ENCODE data around the gene MADCAM1. TPM values are rescaled to one million over a fixed set of nuclear protein-coding genes. Genes with fewer than 3 reads are reported as not detected.

MADCAM1 gene
- total and polyA plus RNA-seq, 10 of the 15 experiments (the other 5 are each of a cell fraction or from before 2014, with no cell fraction given): 0.06 to 0.32 (median 0.31) TPM; not detected in 5

DNA sequence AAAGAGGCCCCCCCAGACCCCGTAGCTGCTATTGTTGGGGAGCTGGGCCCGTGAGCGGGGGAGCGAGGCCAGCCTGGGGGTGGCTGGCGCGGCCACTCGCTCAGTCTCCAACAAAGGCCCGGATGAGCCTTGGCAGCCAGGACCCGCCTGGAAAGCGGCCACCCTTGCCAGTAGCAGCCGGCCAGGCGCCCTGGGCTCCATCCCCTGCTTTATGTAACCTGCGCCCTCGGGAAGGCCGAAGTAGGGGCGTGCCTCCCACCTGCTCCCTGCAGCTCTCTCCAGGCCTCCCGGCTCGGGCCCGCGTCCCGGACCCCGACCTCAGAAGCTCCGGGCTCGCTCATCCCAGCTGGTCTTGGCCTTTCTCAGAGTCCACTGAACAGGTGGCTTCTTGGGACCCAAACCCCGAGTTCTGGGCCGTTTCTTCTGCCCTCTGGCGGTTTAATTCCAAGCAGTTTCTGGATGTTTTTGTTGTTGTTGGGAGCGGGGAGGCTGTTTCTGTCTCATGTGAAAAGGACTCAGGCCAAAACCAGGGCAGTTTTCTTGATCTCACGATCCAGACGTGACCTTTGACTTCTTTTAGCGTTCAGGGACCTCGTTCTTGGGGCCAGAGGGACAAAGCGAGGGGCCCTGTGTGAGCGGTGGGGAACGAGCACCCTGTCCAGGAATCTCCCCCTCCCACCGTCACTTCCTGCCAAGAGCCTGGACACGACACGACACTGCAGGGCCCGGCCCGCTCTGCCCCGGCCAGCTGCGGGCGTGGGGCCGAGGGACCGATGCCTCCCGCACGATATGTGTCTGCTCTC is 36.5 kb downstream of the MADCAM1 start (continued):
- TF ChIP-seq, protein P1, sequence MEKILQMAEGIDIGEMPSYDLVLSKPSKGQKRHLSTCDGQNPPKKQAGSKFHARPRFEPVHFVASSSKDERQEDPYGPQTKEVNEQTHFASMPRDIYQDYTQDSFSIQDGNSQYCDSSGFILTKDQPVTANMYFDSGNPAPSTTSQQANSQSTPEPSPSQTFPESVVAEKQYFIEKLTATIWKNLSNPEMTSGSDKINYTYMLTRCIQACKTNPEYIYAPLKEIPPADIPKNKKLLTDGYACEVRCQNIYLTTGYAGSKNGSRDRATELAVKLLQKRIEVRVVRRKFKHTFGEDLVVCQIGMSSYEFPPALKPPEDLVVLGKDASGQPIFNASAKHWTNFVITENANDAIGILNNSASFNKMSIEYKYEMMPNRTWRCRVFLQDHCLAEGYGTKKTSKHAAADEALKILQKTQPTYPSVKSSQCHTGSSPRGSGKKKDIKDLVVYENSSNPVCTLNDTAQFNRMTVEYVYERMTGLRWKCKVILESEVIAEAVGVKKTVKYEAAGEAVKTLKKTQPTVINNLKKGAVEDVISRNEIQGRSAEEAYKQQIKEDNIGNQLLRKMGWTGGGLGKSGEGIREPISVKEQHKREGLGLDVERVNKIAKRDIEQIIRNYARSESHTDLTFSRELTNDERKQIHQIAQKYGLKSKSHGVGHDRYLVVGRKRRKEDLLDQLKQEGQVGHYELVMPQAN (conservative IDR thresholded peaks at IDR 0.05): no peak; the same call in 1 of the 2 replicates
- no peak for TF ChIP-seq STAT3 (IDR thresholded peaks at IDR 0.05; ENCODE audit: low read depth, low read length)
- no peak for TF ChIP-seq BACH1 (IDR thresholded peaks at IDR 0.05; ENCODE audit: borderline replicate concordance)
- TF ChIP-seq MTA2 (IDR thresholded peaks at IDR 0.05; ENCODE audit: low read depth): no peak
- no peak for TF ChIP-seq NFYB (IDR thresholded peaks at IDR 0.05; ENCODE audit: insufficient read depth, low read depth, low read length)
- no peak for TF ChIP-seq FOS (IDR thresholded peaks at IDR 0.05; ENCODE audit: borderline replicate concordance, extremely low read depth, insufficient read length)
- TF ChIP-seq, protein P2, sequence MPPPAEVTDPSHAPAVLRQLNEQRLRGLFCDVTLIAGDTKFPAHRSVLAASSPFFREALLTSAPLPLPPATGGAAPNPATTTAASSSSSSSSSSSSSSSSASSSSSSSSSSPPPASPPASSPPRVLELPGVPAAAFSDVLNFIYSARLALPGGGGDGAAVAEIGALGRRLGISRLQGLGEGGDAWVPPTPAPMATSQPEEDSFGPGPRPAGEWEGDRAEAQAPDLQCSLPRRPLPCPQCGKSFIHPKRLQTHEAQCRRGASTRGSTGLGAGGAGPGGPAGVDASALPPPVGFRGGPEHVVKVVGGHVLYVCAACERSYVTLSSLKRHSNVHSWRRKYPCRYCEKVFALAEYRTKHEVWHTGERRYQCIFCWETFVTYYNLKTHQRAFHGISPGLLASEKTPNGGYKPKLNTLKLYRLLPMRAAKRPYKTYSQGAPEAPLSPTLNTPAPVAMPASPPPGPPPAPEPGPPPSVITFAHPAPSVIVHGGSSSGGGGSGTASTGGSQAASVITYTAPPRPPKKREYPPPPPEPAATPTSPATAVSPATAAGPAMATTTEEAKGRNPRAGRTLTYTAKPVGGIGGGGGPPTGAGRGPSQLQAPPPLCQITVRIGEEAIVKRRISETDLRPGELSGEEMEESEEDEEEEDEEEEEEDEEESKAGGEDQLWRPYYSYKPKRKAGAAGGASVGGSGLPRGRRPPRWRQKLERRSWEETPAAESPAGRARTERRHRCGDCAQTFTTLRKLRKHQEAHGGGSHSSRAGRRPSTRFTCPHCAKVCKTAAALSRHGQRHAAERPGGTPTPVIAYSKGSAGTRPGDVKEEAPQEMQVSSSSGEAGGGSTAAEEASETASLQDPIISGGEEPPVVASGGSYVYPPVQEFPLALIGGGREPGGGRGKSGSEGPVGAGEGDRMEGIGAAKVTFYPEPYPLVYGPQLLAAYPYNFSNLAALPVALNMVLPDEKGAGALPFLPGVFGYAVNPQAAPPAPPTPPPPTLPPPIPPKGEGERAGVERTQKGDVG (CRISPR knock-in tag; IDR thresholded peaks at IDR 0.05): no peak
- no peak for TF ChIP-seq SIX5 (IDR thresholded peaks at IDR 0.05; ENCODE audit: low read depth, low read length, severe bottlenecking)
- TF ChIP-seq SMARCA5 (IDR thresholded peaks at IDR 0.05): no peak
- no peak for TF ChIP-seq POU2F2 (IDR thresholded peaks at IDR 0.05; ENCODE audit: borderline replicate concordance, low read depth, low read length)
- TF ChIP-seq EZH2 (IDR thresholded peaks at IDR 0.05; ENCODE audit: borderline replicate concordance, control insufficient read depth, low read depth, low read length): no peak
- TF ChIP-seq, protein P3, sequence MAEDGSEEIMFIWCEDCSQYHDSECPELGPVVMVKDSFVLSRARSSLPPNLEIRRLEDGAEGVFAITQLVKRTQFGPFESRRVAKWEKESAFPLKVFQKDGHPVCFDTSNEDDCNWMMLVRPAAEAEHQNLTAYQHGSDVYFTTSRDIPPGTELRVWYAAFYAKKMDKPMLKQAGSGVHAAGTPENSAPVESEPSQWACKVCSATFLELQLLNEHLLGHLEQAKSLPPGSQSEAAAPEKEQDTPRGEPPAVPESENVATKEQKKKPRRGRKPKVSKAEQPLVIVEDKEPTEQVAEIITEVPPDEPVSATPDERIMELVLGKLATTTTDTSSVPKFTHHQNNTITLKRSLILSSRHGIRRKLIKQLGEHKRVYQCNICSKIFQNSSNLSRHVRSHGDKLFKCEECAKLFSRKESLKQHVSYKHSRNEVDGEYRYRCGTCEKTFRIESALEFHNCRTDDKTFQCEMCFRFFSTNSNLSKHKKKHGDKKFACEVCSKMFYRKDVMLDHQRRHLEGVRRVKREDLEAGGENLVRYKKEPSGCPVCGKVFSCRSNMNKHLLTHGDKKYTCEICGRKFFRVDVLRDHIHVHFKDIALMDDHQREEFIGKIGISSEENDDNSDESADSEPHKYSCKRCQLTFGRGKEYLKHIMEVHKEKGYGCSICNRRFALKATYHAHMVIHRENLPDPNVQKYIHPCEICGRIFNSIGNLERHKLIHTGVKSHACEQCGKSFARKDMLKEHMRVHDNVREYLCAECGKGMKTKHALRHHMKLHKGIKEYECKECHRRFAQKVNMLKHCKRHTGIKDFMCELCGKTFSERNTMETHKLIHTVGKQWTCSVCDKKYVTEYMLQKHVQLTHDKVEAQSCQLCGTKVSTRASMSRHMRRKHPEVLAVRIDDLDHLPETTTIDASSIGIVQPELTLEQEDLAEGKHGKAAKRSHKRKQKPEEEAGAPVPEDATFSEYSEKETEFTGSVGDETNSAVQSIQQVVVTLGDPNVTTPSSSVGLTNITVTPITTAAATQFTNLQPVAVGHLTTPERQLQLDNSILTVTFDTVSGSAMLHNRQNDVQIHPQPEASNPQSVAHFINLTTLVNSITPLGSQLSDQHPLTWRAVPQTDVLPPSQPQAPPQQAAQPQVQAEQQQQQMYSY (CRISPR knock-in tag; IDR thresholded peaks at IDR 0.05): no peak
- no peak for TF ChIP-seq CEBPB (IDR thresholded peaks at IDR 0.05; ENCODE audit: borderline replicate concordance in 1 of 2, low read depth in 2 of 2, low read length in 2 of 2)
- TF ChIP-seq, protein P4, sequence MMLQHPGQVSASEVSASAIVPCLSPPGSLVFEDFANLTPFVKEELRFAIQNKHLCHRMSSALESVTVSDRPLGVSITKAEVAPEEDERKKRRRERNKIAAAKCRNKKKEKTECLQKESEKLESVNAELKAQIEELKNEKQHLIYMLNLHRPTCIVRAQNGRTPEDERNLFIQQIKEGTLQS (IDR thresholded peaks at IDR 0.05; ENCODE audit: borderline replicate concordance, extremely low read depth, low read depth, low read length): no peak
- no peak for TF ChIP-seq NFYA (IDR thresholded peaks at IDR 0.05; ENCODE audit: borderline replicate concordance, low read depth, low read length)
- 0 out of 2 replicates have a peak, but pooled peaks have one; percentile 36 for TF ChIP-seq NBN (IDR thresholded peaks at IDR 0.05)
- no peak for TF ChIP-seq CREB1 (IDR thresholded peaks at IDR 0.05; ENCODE audit: low read depth)
- TF ChIP-seq MEF2A (IDR thresholded peaks at IDR 0.05; ENCODE audit: insufficient read depth, low read depth, low read length): no peak
